Measurements from ENCODE around the gene STAG1.
"Not testable (repeated sequence)": the region's sequence is repeated elsewhere in the genome, so short reads cannot be mapped to it uniquely, and the experiment has no call there.

Gene STAG1

GRCh38 chr3:136396916-136397315 lies 355.3 kb downstream of the STAG1 start:
- DNase-seq (ENCODE audit: low read depth): no peak

- no peak for DNase-seq (ENCODE audit: low read depth)
Measured at GRCh38 chr3:136390574-136390973, 361.6 kb downstream of the STAG1 start.

- DNase-seq (ENCODE audit: low read depth): no peak
Measured at GRCh38 chr3:136387031-136387430, 365.1 kb downstream of the STAG1 start.

GRCh38 chr3:136385457-136385856 lies 366.7 kb downstream of the STAG1 start:
- no peak for DNase-seq (ENCODE audit: low read depth)

GRCh38 chr3:136381051-136381450 lies 371.1 kb downstream of the STAG1 start:
- no peak for DNase-seq (ENCODE audit: low read depth)

GRCh38 chr3:136380530-136380929 lies 371.6 kb downstream of the STAG1 start:
- DNase-seq (ENCODE audit: low read depth): no peak

- DNase-seq (ENCODE audit: low read depth): no peak
Measured at GRCh38 chr3:136378011-136378410, 374.2 kb downstream of the STAG1 start.

GRCh38 chr3:136377508-136377907 lies 374.7 kb downstream of the STAG1 start:
- no peak for DNase-seq (ENCODE audit: low read depth)

GRCh38 chr3:136375800-136376199 lies 376.4 kb downstream of the STAG1 start:
- not testable (repeated sequence) for DNase-seq (ENCODE audit: low read depth)

- no peak for DNase-seq (ENCODE audit: low read depth)
Measured at GRCh38 chr3:136366289-136366688, 385.9 kb downstream of the STAG1 start.

GRCh38 chr3:136353461-136353860 lies 398.7 kb downstream of the STAG1 start:
- no peak for DNase-seq (ENCODE audit: low read depth)

GRCh38 chr3:136351905-136352304 lies 400.3 kb downstream of the STAG1 start:
- no peak for DNase-seq (ENCODE audit: low read depth)

- DNase-seq (ENCODE audit: low read depth): no peak
Measured at GRCh38 chr3:136351351-136351750, 400.8 kb downstream of the STAG1 start.

- no peak for DNase-seq (ENCODE audit: low read depth)
Measured at GRCh38 chr3:136350557-136350956, 401.6 kb downstream of the STAG1 start.

- DNase-seq (ENCODE audit: low read depth): no peak
Measured at GRCh38 chr3:136350132-136350531, 402.0 kb downstream of the STAG1 start.

GRCh38 chr3:136346486-136346885 lies 405.7 kb downstream of the STAG1 start:
- no peak for DNase-seq (ENCODE audit: low read depth)

- no peak for DNase-seq (ENCODE audit: low read depth)
Measured at GRCh38 chr3:136343873-136344555, 408.2 kb downstream of the STAG1 start.

GRCh38 chr3:136343446-136343845 lies 408.7 kb downstream of the STAG1 start:
- DNase-seq (ENCODE audit: low read depth): no peak

GRCh38 chr3:136336329-136337100 lies 415.7 kb downstream of the STAG1 start:
- no peak for DNase-seq (ENCODE audit: low read depth)

GRCh38 chr3:136334726-136335125 lies 417.5 kb downstream of the STAG1 start:
- not testable (repeated sequence) for DNase-seq (ENCODE audit: low read depth)

GRCh38 chr3:136334209-136334608 lies 418.0 kb downstream of the STAG1 start:
- no peak for DNase-seq (ENCODE audit: low read depth)

GRCh38 chr3:136332776-136333175 lies 419.4 kb downstream of the STAG1 start:
- no peak for DNase-seq (ENCODE audit: low read depth)

GRCh38 chr3:136332302-136332701 lies 419.9 kb downstream of the STAG1 start:
- DNase-seq (ENCODE audit: low read depth): no peak

- DNase-seq (ENCODE audit: low read depth): no peak
Measured at GRCh38 chr3:136330900-136331299, 421.3 kb downstream of the STAG1 start.
